ENCODE data around the gene ZFP91.

Gene ZFP91

GRCh38 chr11:58640386-58641023 is 61.6 kb downstream of the ZFP91 start:
- H3K4me3 ChIP-seq (ENCODE audit: low read depth, low read length), result no peak overlapping the region
- no peak for TF ChIP-seq CTCF (IDR thresholded peaks at IDR 0.05; ENCODE audit: low read depth, low read length)

- no peak for TF ChIP-seq CTCF (IDR thresholded peaks at IDR 0.05; ENCODE audit: low read depth, low read length)
Measured at GRCh38 chr11:58641341-58641740, 62.5 kb downstream of the ZFP91 start.

GRCh38 chr11:58641803-58642581 is 63.1 kb downstream of the ZFP91 start:
- no peak overlapping the region for H3K4me3 ChIP-seq (ENCODE audit: low read depth, low read length)
- TF ChIP-seq CTCF (IDR thresholded peaks at IDR 0.05; ENCODE audit: low read depth, low read length), result no peak

More at GRCh38 chr11:58641341-58641740, 62.5 kb downstream of the ZFP91 start:
- H3K4me3 ChIP-seq (ENCODE audit: low read depth, low read length), result no peak overlapping the region

DNA sequence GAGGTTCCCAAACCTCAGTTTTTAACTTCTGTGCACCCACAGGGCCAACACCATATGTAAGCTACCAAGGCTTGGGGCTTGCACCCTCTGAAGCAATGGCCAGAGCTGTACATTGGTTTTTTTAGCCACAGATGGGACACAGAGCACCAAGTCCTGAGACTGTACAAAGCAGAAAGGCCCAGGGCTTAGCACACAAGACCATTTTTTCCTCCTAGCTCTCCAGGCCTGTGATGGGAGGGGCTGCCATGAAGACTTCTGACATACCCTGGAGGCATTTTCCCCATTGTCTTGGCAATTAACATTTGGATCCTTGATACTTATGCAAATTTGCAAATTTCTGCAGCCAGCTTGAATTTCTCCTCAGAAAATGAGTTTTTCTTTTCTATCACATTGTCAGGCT is 67.0 kb downstream of the ZFP91 start:
- TF ChIP-seq CTCF (IDR thresholded peaks at IDR 0.05; ENCODE audit: low read depth, low read length), result no peak
- no peak overlapping the region for H3K4me3 ChIP-seq (ENCODE audit: low read depth, low read length)

DNA sequence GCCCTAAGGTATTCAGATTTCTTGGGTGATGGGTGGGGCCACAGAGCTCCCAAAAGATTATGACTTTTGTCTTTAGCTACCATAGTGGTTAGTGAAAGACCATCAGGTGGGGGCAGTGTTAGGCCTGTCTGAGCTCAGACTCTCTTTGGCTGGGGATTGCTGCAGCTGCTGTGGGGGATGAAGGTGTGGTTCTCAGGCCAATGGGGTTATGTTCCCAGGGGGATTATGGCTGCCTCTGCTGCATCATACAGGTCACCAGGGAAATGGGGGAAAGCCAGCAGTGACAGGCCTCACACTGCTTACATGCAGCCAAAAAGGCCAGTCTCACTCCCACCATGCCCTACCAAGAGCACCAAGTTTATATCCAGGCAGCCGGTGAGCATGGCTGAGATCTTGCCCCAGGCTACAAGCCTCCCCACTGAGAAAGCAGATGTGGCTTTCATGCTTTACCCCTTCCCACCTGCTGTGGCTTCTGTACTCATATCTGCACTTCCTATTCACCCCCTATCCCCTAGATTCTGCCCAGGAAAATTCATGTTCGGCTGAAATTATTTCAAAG is 68.4 kb downstream of the ZFP91 start:
- H3K4me3 ChIP-seq (ENCODE audit: low read depth, low read length), result no peak overlapping the region
- no peak for TF ChIP-seq CTCF (IDR thresholded peaks at IDR 0.05; ENCODE audit: low read depth, low read length)

GRCh38 chr11:58647866-58648265 is 69.0 kb downstream of the ZFP91 start:
- H3K4me3 ChIP-seq (ENCODE audit: low read depth, low read length), result no peak overlapping the region
- TF ChIP-seq CTCF (IDR thresholded peaks at IDR 0.05; ENCODE audit: low read depth, low read length), result no peak

GRCh38 chr11:58649623-58650022 is 70.8 kb downstream of the ZFP91 start:
- H3K4me3 ChIP-seq (ENCODE audit: low read depth, low read length), result no peak overlapping the region
- TF ChIP-seq CTCF (IDR thresholded peaks at IDR 0.05; ENCODE audit: low read depth, low read length), result no peak
